Activated CD4-positive, alpha-beta memory T cell treated with anti-CD3 and anti-CD28 coated beads, Interleukin-2, amount 10 ng/mL, durations not matched to agents 7 days and 5 days (primary cell): ENCODE results near the gene DPP6. TPM values are rescaled to one million over a fixed set of nuclear protein-coding genes. Genes with fewer than 3 reads are reported as not detected.
A peak's percentile ranks its signal among the peaks of the same experiment; 100 is the strongest.
"Not testable (repeated sequence)": the region's sequence is repeated elsewhere in the genome, so short reads cannot be mapped to it uniquely, and the experiment has no call there.

Experiments used
- CTCF ChIA-PET: fragments of 350-600 bp; sonication (Branson Sonifier 250); formaldehyde crosslinking; loops from one replicate; lab custom pipeline; 2021; ENCODE audit warnings: antibody characterized with exemption, inconsistent platforms; lab: Charles Lee
- POLR2A ChIA-PET: fragments of 350-600 bp; sonication (Branson Sonifier 250); formaldehyde crosslinking; loops from one replicate; lab custom pipeline; 2021; ENCODE audit warnings: antibody characterized with exemption; lab: Charles Lee
- DNase-seq: peaks from one replicate; pipeline ENCODE4 v3.0.0-alpha.2; 2020
- H3K27ac Mint-ChIP-seq: one replicate; pipeline ENCODE4 v1.8.0; 2021; ENCODE audit warnings: mild to moderate bottlenecking, mixed read lengths
- H3K27me3 Mint-ChIP-seq: one replicate; pipeline ENCODE4 v1.8.0; 2021; ENCODE audit warnings: mixed read lengths
- H3K36me3 Mint-ChIP-seq: one replicate; pipeline ENCODE4 v1.8.0; 2021; ENCODE audit warnings: low read depth, mixed read lengths
- H3K4me1 Mint-ChIP-seq: one replicate; pipeline ENCODE4 v1.8.0; 2021; ENCODE audit warnings: mixed read lengths
- H3K4me3 Mint-ChIP-seq: one replicate; pipeline ENCODE4 v1.8.0; 2021; ENCODE audit warnings: mild to moderate bottlenecking, mixed read lengths
- H3K9me3 Mint-ChIP-seq: one replicate; pipeline ENCODE4 v1.8.0; 2021; ENCODE audit warnings: mixed read lengths
- total RNA-seq, 2 experiments: library from RNA; stranded (reverse); gene quantifications; one replicate each; pipeline ENCODE4 v1.2.3, GENCODE V29; 2021

Gene DPP6
- not detected for total RNA-seq

- H3K4me1 Mint-ChIP-seq, H3K27ac Mint-ChIP-seq, H3K4me3 Mint-ChIP-seq, H3K36me3 Mint-ChIP-seq, H3K9me3 Mint-ChIP-seq, DNase-seq, CTCF ChIA-PET, H3K27me3 Mint-ChIP-seq, POLR2A ChIA-PET: not testable (repeated sequence)
Observed at GRCh38 chr7:154051643-154052529, at the start of gene DPP6. Gene DPP6 (plus strand): TSS chr7:154052398.

- DNase-seq, H3K27ac Mint-ChIP-seq, H3K27me3 Mint-ChIP-seq, H3K4me3 Mint-ChIP-seq, H3K9me3 Mint-ChIP-seq, H3K36me3 Mint-ChIP-seq, CTCF ChIA-PET, POLR2A ChIA-PET, H3K4me1 Mint-ChIP-seq: not testable (repeated sequence)
Observed at GRCh38 chr7:154009423-154009911, 42.7 kb upstream of the DPP6 start.

GRCh38 chr7:154010726-154011568, 41.3 kb upstream of the DPP6 start:
- not testable (repeated sequence) for H3K9me3 Mint-ChIP-seq, H3K27me3 Mint-ChIP-seq

GRCh38 chr7:154012800-154013199, 39.4 kb upstream of the DPP6 start:
- H3K27ac Mint-ChIP-seq, H3K27me3 Mint-ChIP-seq, POLR2A ChIA-PET, H3K36me3 Mint-ChIP-seq, DNase-seq, H3K4me3 Mint-ChIP-seq, CTCF ChIA-PET, H3K4me1 Mint-ChIP-seq: not testable (repeated sequence)
- peaks cover 11% of the 10 kb centered on the region for H3K9me3 Mint-ChIP-seq

More at GRCh38 chr7:154010726-154011568, 41.3 kb upstream of the DPP6 start:
- H3K4me1 Mint-ChIP-seq, H3K36me3 Mint-ChIP-seq, H3K4me3 Mint-ChIP-seq, DNase-seq, POLR2A ChIA-PET, CTCF ChIA-PET, H3K27ac Mint-ChIP-seq: not testable (repeated sequence)

- POLR2A ChIA-PET, CTCF ChIA-PET: not testable (repeated sequence)
Observed at GRCh38 chr7:154015636-154016035, 36.6 kb upstream of the DPP6 start.

GRCh38 chr7:154018354-154018753, 33.8 kb upstream of the DPP6 start:
- DNase-seq, H3K4me3 Mint-ChIP-seq, H3K4me1 Mint-ChIP-seq, H3K36me3 Mint-ChIP-seq, H3K27me3 Mint-ChIP-seq, POLR2A ChIA-PET, CTCF ChIA-PET, H3K27ac Mint-ChIP-seq: not testable (repeated sequence)
- H3K9me3 Mint-ChIP-seq = peaks cover 11% of the 10 kb centered on the region

More at GRCh38 chr7:154015636-154016035, 36.6 kb upstream of the DPP6 start:
- H3K27me3 Mint-ChIP-seq, H3K4me1 Mint-ChIP-seq, H3K4me3 Mint-ChIP-seq, H3K27ac Mint-ChIP-seq, DNase-seq, H3K36me3 Mint-ChIP-seq: not testable (repeated sequence)
- H3K9me3 Mint-ChIP-seq = peaks cover 11% of the 10 kb centered on the region

GRCh38 chr7:154027805-154028204, 24.4 kb upstream of the DPP6 start:
- H3K4me1 Mint-ChIP-seq, H3K4me3 Mint-ChIP-seq, H3K36me3 Mint-ChIP-seq, CTCF ChIA-PET, H3K27me3 Mint-ChIP-seq, DNase-seq, POLR2A ChIA-PET, H3K27ac Mint-ChIP-seq, H3K9me3 Mint-ChIP-seq: not testable (repeated sequence)

GRCh38 chr7:154030476-154031080, 21.6 kb upstream of the DPP6 start:
- DNase-seq, CTCF ChIA-PET, H3K36me3 Mint-ChIP-seq, H3K27me3 Mint-ChIP-seq, H3K9me3 Mint-ChIP-seq, H3K4me1 Mint-ChIP-seq, H3K4me3 Mint-ChIP-seq, POLR2A ChIA-PET, H3K27ac Mint-ChIP-seq: not testable (repeated sequence)

GRCh38 chr7:154039466-154040165, 12.6 kb upstream of the DPP6 start:
- H3K27ac Mint-ChIP-seq, H3K36me3 Mint-ChIP-seq, H3K4me1 Mint-ChIP-seq, POLR2A ChIA-PET, H3K9me3 Mint-ChIP-seq, H3K27me3 Mint-ChIP-seq, H3K4me3 Mint-ChIP-seq, CTCF ChIA-PET: not testable (repeated sequence)
- peak; percentile 51 for DNase-seq

GRCh38 chr7:154050394-154050793, 1.8 kb upstream of the DPP6 start:
- H3K9me3 Mint-ChIP-seq, CTCF ChIA-PET, H3K4me1 Mint-ChIP-seq, H3K27ac Mint-ChIP-seq, H3K36me3 Mint-ChIP-seq, H3K27me3 Mint-ChIP-seq, POLR2A ChIA-PET, H3K4me3 Mint-ChIP-seq, DNase-seq: not testable (repeated sequence)

- DNase-seq, H3K27me3 Mint-ChIP-seq, H3K27ac Mint-ChIP-seq, H3K9me3 Mint-ChIP-seq, CTCF ChIA-PET, POLR2A ChIA-PET, H3K4me3 Mint-ChIP-seq, H3K36me3 Mint-ChIP-seq, H3K4me1 Mint-ChIP-seq: not testable (repeated sequence)
Observed at GRCh38 chr7:154051006-154051642, 1.1 kb upstream of the DPP6 start.

- H3K27ac Mint-ChIP-seq, CTCF ChIA-PET, H3K4me3 Mint-ChIP-seq, H3K36me3 Mint-ChIP-seq, POLR2A ChIA-PET, H3K27me3 Mint-ChIP-seq, H3K9me3 Mint-ChIP-seq, DNase-seq, H3K4me1 Mint-ChIP-seq: not testable (repeated sequence)
Observed at GRCh38 chr7:154052530-154053252, 493 bp downstream of the DPP6 start.
